Esophagus muscularis mucosa (tissue), 4 donors: Measurements from ENCODE around the gene GNA14. TPM values are rescaled to one million over a fixed set of nuclear protein-coding genes. Genes with fewer than 3 reads are reported as not detected.

Experiments used
- DNase-seq: peaks from one replicate; pipeline ENCODE4 v3.0.0-alpha.2; 2017; ENCODE audit errors: extremely low spot score
- H3K27ac ChIP-seq, 4 donors: fragments of 200-600 bp; sonication (generic); replicated peaks in 1 of 4; 1 replicate in 3 of 4; 2 replicates in 1 of 4; pipeline ENCODE4 v1.5.1; 2016 to 2019; ENCODE audit warnings: mild to moderate bottlenecking in 1 of 4
- H3K27me3 ChIP-seq, 4 donors: fragments of 200-600 bp; sonication (generic); one replicate each; pipeline versions ENCODE4 v1.5.1 to v1.6.0; 2016 to 2019
- H3K36me3 ChIP-seq, 4 donors: fragments of 200-600 bp; sonication (generic); one replicate each; pipeline ENCODE4 v1.5.1; 2016 to 2019
- H3K4me1 ChIP-seq, 4 donors: fragments of 200-600 bp; sonication (generic); one replicate each; pipeline ENCODE4 v1.5.1; 2016 to 2019
- H3K4me3 ChIP-seq, 4 donors: fragments of 200-600 bp; sonication (generic); 1 replicate in 2 of 4; 2 replicates in 2 of 4; pipeline ENCODE4 v1.5.1; 2016 to 2019; ENCODE audit warnings: mild to moderate bottlenecking in 4 of 4, moderate library complexity in 1 of 4
- H3K9me3 ChIP-seq, 4 donors: fragments of 200-600 bp; sonication (generic); 1 replicate in 3 of 4; 2 replicates in 1 of 4; pipeline ENCODE4 v1.5.1; 2016 to 2019
- EP300 ChIP-seq: sonication (generic); formaldehyde crosslinking; IDR thresholded peaks from one replicate; pipeline ENCODE4 v1.6.1; 2017; ENCODE audit warnings: antibody characterized with exemption
- POLR2A ChIP-seq: fragments of 450-650 bp; IDR thresholded peaks from one replicate; pipeline ENCODE4 v1.6.1; 2017; ENCODE audit warnings: antibody characterized with exemption, moderate library complexity, mild to moderate bottlenecking, low read depth
- POLR2AphosphoS5 ChIP-seq, 2 donors: sonication (generic); formaldehyde crosslinking; IDR thresholded peaks; one replicate each; pipeline ENCODE4 v1.6.1; 2017; ENCODE audit warnings: antibody characterized with exemption in 2 of 2
- WGBS: methylation state at CpG from one replicate; pipeline ENCODE4 v1.1.5; 2018; 5-methylcytosine and 5-hydroxymethylcytosine counted together
- intact Hi-C: fragments of 100-400 bp; cut with DNase I; formaldehyde crosslinking; loops from one replicate; pipeline ENCODE4 v1.15.1; 2023
- total RNA-seq, 4 donors: library from RNA; depleted of rRNA; stranded (reverse); fragments of >200 nt; gene quantifications; one replicate each; pipeline versions ENCODE4 v1.1.0 to v1.2.1, GENCODE V29; 2016
- TF ChIP-seq, protein P1 (sequence below), 3 experiments: fragments of 200-600 bp in 2 of 3; fragments of 450-650 bp in 1 of 3; sonication (generic) in 2 of 3; IDR thresholded peaks; one replicate each; pipeline ENCODE4 v1.5.1; 2017 to 2019; ENCODE audit warnings: antibody characterized with exemption in 3 of 3, mild to moderate bottlenecking in 2 of 3, moderate library complexity in 1 of 3

Gene GNA14
- total RNA-seq, 4 donors from 2014 or later = 4.7 to 9.4 (median 7.4) TPM

DNA sequence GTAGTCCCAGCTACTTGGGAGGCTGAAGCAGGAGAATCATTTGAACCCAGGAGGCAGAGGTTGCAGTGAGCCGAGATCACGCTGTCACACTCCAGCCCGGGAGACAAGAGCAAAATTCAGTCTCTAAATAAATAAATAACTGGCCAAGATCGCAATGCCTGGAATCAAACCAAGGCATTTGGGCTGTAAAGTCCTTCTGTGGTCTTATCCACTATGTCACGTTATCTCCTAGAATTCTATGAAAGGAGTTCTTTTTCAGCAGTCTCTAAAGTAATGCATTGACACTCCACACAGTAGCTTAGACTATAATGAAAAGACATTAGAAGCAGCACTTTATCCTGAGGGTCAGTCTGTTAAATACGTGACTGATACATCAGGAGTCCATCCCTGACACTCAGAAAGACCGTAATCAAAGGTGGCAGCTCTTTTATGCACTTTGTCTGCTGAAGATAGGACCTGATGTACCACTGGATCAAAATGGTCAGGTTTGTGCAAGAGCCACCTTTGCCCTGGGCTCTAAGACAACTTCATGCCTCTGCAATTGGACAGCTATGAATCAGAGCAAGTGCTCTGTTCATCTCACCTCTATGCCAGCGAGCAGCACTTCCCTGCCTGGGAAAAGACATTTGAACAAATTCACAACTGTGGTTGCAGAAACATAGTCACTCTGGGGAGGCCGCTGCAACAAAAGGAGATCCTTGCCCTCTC is 31.7 kb upstream of the GNA14 start:
- Histone ChIP-seq H3K27ac (no peak overlapping the region), H3K27me3 (no peaks in the 10 kb centered on the region), H3K4me1 (peaks cover 0 to 19% (median 0%) of the 10 kb centered on the region in 4 donors), H3K9me3 (no peaks in the 10 kb centered on the region), H3K4me3 (no peak overlapping the region), H3K36me3 (no peaks in the 10 kb centered on the region)
- WGBS = 92% methylated on average over 9 of the region's 9 CpGs
- no peak for DNase-seq
- intact Hi-C loops = no loop called here
- no peak for TF ChIP-seq POLR2A

DNA sequence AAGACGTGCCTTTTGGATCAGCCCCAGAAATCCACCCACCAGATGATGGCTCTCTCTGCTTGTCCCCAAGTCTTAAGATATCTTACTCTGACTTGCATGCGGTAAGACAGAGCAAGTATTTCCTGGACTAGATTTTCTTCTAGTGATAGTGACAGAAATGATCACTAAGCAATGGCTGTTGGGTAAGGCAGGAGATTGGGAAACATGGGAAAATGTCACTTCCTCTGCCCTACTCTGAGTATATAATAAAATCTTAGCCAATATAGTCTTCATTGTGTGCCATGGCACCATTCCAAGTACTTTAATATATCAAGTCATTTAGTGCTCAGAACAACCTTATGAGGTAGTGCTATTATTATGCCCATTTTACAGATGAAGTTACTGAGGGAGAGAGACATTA is 31.0 kb upstream of the GNA14 start:
- Histone ChIP-seq H3K36me3 (no peaks in the 10 kb centered on the region), H3K9me3 (no peaks in the 10 kb centered on the region), H3K4me3 (no peak overlapping the region), H3K4me1 (peaks cover 0 to 26% (median 6%) of the 10 kb centered on the region in 4 donors), H3K27me3 (no peaks in the 10 kb centered on the region), H3K27ac (no peak overlapping the region)
- TF ChIP-seq POLR2A (no peak), EP300 (no peak), POLR2AphosphoS5 (IDR thresholded peaks at IDR 0.05) (no peak)
- TF ChIP-seq, protein P1, sequence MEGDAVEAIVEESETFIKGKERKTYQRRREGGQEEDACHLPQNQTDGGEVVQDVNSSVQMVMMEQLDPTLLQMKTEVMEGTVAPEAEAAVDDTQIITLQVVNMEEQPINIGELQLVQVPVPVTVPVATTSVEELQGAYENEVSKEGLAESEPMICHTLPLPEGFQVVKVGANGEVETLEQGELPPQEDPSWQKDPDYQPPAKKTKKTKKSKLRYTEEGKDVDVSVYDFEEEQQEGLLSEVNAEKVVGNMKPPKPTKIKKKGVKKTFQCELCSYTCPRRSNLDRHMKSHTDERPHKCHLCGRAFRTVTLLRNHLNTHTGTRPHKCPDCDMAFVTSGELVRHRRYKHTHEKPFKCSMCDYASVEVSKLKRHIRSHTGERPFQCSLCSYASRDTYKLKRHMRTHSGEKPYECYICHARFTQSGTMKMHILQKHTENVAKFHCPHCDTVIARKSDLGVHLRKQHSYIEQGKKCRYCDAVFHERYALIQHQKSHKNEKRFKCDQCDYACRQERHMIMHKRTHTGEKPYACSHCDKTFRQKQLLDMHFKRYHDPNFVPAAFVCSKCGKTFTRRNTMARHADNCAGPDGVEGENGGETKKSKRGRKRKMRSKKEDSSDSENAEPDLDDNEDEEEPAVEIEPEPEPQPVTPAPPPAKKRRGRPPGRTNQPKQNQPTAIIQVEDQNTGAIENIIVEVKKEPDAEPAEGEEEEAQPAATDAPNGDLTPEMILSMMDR (IDR thresholded peaks at IDR 0.05) = no peak
- 77% methylated on average over 2 of the region's 2 CpGs for WGBS
- peak; percentile 29 for DNase-seq
- intact Hi-C loops = no loop called here

DNA sequence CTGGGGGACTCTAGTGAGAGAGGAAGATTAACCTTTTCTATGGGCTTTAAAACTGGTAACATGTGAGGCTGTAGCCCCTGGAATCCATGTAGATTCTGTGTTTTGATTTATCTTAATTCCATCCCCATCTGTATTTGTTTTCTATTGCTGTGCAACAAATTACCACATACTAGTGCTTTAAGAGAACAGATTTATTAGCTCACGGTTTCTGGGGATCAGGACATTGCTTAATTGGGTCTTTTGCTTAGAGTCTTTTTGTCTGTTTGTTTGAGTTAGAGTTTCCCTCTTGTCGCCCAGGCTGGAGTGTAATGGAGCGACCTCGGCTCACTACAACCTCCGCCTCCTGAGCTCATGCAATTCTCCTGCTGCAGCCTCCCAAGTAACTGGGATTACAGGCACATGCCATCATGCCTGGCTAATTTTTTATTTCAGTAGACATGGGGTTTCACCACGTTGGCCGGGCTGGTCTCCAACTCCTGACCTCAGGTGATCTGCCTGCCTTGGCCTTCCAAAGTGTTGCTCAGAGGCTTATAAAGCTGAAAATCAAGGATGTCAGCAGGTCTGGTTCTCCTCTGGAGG is 29.9 kb upstream of the GNA14 start:
- Histone ChIP-seq H3K4me1 (peaks cover 0 to 33% (median 15%) of the 10 kb centered on the region in 4 donors), H3K9me3 (no peaks in the 10 kb centered on the region), H3K27ac (peak overlapping the region in 1 of 4 donors; percentile 36), H3K4me3 (no peak overlapping the region), H3K36me3 (no peaks in the 10 kb centered on the region), H3K27me3 (no peaks in the 10 kb centered on the region)
- peak; percentile 90 for DNase-seq
- TF ChIP-seq POLR2A = no peak
- TF ChIP-seq, protein P1 (IDR thresholded peaks at IDR 0.05) = no peak
- TF ChIP-seq POLR2AphosphoS5 (IDR thresholded peaks at IDR 0.05) = no peak
- no peak for TF ChIP-seq EP300
- 74% methylated on average over 6 of the region's 7 CpGs for WGBS
- intact Hi-C loops = no loop called here

DNA sequence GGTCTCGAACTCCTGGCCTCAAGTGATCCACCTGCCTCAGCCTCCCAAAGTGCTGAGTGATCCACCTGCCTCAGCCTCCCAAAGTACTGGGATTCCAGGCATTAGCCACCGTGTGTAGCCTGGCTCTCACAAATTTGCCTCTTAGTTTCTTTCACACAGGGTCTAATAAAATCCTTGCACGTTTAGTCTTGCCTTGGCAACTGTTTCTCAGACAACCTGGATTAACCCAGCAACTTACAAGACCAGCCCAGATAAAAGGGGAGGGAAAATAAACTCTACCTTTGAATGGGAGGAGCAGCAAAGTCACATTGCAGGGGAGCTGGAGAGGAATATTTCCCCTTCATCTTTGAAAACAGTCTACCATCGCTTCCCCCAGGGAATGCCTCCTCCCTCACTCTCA is 29.3 kb upstream of the GNA14 start:
- 81% methylated on average over 4 of the region's 4 CpGs for WGBS
- TF ChIP-seq POLR2AphosphoS5 (IDR thresholded peaks at IDR 0.05) = no peak
- intact Hi-C loops = no loop called here

DNA sequence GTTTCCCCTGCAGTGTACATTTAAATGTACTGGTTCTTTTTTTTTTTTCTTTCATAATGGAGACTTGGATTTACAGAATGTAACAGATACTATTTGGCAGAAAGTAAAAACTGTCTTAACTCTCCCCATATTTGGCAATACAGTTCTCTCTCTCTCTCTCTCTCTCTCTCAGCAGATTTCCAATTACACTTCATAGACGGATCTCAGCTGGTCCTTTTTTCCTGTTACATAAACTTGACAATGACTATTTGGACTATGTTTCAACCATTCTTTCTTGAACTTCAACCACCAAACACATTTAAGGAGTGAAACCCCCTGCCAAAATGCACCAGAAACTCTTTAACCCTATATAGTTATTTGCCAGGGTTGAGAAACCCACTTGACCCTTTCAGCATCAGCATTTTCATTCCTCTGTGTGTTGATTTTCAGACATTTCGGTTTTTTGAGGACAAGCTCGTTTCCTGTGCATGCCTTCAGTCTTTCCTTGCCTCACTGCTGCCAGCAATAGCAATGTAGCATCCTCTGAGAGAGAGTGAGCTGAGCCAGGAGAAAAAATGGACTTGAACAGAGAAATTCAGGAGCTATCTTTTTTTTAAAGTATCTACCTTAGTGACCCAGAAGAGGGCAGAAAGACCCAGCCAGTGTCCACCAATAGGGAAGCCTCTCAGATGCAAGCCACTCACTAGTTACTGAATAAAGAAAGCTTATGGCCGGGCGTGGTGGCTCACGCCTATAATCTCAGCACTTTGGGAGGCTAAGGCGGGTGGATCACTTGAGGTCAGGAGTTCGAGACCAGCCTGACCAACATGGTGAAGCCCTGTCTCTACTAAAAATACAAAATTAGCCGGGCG is 26.0 kb upstream of the GNA14 start:
- intact Hi-C loops = no loop called here

More for the DNA sequence above, 29.3 kb upstream of the GNA14 start:
- Histone ChIP-seq H3K4me3 (no peak overlapping the region), H3K36me3 (no peaks in the 10 kb centered on the region), H3K9me3 (no peaks in the 10 kb centered on the region), H3K4me1 (peaks cover 0 to 33% (median 15%) of the 10 kb centered on the region in 4 donors), H3K27me3 (no peaks in the 10 kb centered on the region), H3K27ac (no peak overlapping the region)
- peak; percentile 55 for DNase-seq

DNA sequence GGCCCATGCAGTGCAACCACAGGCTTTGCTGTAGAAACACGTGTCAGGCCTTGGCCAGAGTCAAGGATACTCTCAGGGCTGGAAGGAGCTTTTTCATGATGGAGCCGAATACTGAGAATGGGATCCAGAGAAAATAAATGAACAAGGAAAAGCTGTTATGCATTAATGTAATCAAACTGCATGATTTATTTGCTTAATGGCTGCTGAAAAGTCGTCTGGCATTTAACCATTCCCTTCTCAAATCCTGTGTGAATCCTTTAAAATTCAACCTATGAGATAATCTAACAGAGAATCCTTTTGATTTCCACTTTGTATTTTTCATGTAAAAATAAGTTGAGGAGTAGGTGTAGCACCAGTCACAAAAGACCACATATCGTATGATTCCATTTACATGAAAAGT is 24.1 kb upstream of the GNA14 start:
- intact Hi-C loops = no loop called here

More for the DNA sequence above, 26.0 kb upstream of the GNA14 start:
- 76% methylated on average over 10 of the region's 10 CpGs for WGBS
- H3K4me3 ChIP-seq = no peak overlapping the region
- H3K4me1 ChIP-seq = peaks cover 0 to 36% (median 15%) of the 10 kb centered on the region in 4 donors
- no peaks in the 10 kb centered on the region for H3K9me3 ChIP-seq
- TF ChIP-seq EP300 (no peak), POLR2A (no peak), POLR2AphosphoS5 (IDR thresholded peaks at IDR 0.05) (peak in 1 of 2 donors; percentile 52)
- H3K27ac ChIP-seq = peak overlapping the region; percentile 30 to 70 (median 66)
- H3K36me3 ChIP-seq = no peaks in the 10 kb centered on the region
- no peaks in the 10 kb centered on the region for H3K27me3 ChIP-seq
- peak; percentile 89 for DNase-seq

More for the DNA sequence above, 24.1 kb upstream of the GNA14 start:
- WGBS = 61% methylated on average over 4 of the region's 4 CpGs
- Histone ChIP-seq H3K4me3 (no peak overlapping the region), H3K36me3 (no peaks in the 10 kb centered on the region), H3K27ac (no peak overlapping the region), H3K9me3 (no peaks in the 10 kb centered on the region), H3K4me1 (peaks cover 0 to 22% (median 15%) of the 10 kb centered on the region in 4 donors), H3K27me3 (no peaks in the 10 kb centered on the region)
- no peak for TF ChIP-seq POLR2AphosphoS5 (IDR thresholded peaks at IDR 0.05)
- TF ChIP-seq, protein P1 (IDR thresholded peaks at IDR 0.05) = no peak
- no peak for TF ChIP-seq EP300
- TF ChIP-seq POLR2A = no peak
- DNase-seq = no peak
